NB4 (cell line): Measurements from ENCODE around the gene ERAP2.
"Not testable (repeated sequence)": the region's sequence is repeated elsewhere in the genome, so short reads cannot be mapped to it uniquely, and the experiment has no call there.

ENCODE experiments used
- MYC ChIP-seq: IDR thresholded peaks from 2 replicates; pipeline ENCODE4 v1.6.1; 2011; ENCODE audit warnings: low read depth, low read length
- TF ChIP-seq, protein P1 (sequence below): IDR thresholded peaks from one replicate; pipeline ENCODE4 v1.5.1; 2012; ENCODE audit warnings: low read depth, low read length

GRCh38 chr5:96841931-96842330 lies 34.4 kb upstream of the ERAP2 start:
- TF ChIP-seq, protein P1, sequence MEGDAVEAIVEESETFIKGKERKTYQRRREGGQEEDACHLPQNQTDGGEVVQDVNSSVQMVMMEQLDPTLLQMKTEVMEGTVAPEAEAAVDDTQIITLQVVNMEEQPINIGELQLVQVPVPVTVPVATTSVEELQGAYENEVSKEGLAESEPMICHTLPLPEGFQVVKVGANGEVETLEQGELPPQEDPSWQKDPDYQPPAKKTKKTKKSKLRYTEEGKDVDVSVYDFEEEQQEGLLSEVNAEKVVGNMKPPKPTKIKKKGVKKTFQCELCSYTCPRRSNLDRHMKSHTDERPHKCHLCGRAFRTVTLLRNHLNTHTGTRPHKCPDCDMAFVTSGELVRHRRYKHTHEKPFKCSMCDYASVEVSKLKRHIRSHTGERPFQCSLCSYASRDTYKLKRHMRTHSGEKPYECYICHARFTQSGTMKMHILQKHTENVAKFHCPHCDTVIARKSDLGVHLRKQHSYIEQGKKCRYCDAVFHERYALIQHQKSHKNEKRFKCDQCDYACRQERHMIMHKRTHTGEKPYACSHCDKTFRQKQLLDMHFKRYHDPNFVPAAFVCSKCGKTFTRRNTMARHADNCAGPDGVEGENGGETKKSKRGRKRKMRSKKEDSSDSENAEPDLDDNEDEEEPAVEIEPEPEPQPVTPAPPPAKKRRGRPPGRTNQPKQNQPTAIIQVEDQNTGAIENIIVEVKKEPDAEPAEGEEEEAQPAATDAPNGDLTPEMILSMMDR: not testable (repeated sequence)
- TF ChIP-seq MYC: not testable (repeated sequence)
